GM11168 (cell line): ENCODE data around the gene PSMD2.
"Not testable (repeated sequence)": the region's sequence is repeated elsewhere in the genome, so short reads cannot be mapped to it uniquely, and the experiment has no call there.

ENCODE experiments used
- in situ Hi-C: fragments of 300-500 bp; cut with MboI; formaldehyde crosslinking; loops from one replicate; pipeline ENCODE4 v1.12.0; 2022; ENCODE audit warnings: low sequenced_read_pairs; ENCODE audit not compliant: unreplicated experiment

Gene PSMD2

GRCh38 chr3:184336547-184337398 lies 37.7 kb downstream of the PSMD2 start:
- in situ Hi-C loops, result no loop called here

GRCh38 chr3:184337399-184337714 lies 38.3 kb downstream of the PSMD2 start, which contains the start of gene FAM131A:
FAM131A (plus strand) TSS chr3:184337600; CDS start chr3:184337631, 31 bp downstream.
- in situ Hi-C loops, result no loop called here

GRCh38 chr3:184337981-184338380 lies 38.9 kb downstream of the PSMD2 start:
- in situ Hi-C loops, result no loop called here

GRCh38 chr3:184338511-184338945 lies 39.5 kb downstream of the PSMD2 start:
- in situ Hi-C loops, result no loop called here

GRCh38 chr3:184339001-184339400 lies 40.0 kb downstream of the PSMD2 start:
- in situ Hi-C loops, result no loop called here

GRCh38 chr3:184339451-184340135 lies 40.6 kb downstream of the PSMD2 start:
- in situ Hi-C loops, result not testable (repeated sequence)

GRCh38 chr3:184341925-184342324 lies 42.9 kb downstream of the PSMD2 start:
- in situ Hi-C loops, result no loop called here

GRCh38 chr3:184343200-184343876 lies 44.3 kb downstream of the PSMD2 start:
- in situ Hi-C loops, result no loop called here

- in situ Hi-C loops, result no loop called here
Measured at GRCh38 chr3:184344579-184345316, 45.7 kb downstream of the PSMD2 start.

GRCh38 chr3:184345317-184346144 lies 46.5 kb downstream of the PSMD2 start:
- in situ Hi-C loops, result no loop called here

- in situ Hi-C loops, result no loop called here
Measured at GRCh38 chr3:184346480-184347190, 47.6 kb downstream of the PSMD2 start.

- in situ Hi-C loops, result no loop called here
Measured at GRCh38 chr3:184347321-184348056, 48.4 kb downstream of the PSMD2 start.

- in situ Hi-C loops, result no loop called here
Measured at GRCh38 chr3:184348057-184348382, 49.0 kb downstream of the PSMD2 start.

GRCh38 chr3:184349563-184350470 lies 50.8 kb downstream of the PSMD2 start:
- in situ Hi-C loops, result no loop called here

GRCh38 chr3:184350618-184351017 lies 51.6 kb downstream of the PSMD2 start:
- in situ Hi-C loops, result no loop called here

- in situ Hi-C loops, result no loop called here
Measured at GRCh38 chr3:184351511-184352148, 52.6 kb downstream of the PSMD2 start.
